ENCODE measurements around the gene SPEG. TPM values are rescaled to one million over a fixed set of nuclear protein-coding genes. Genes with fewer than 3 reads are reported as not detected.

SPEG gene
- total RNA-seq, 3 donors from 2014 or later (not counting 1 experiment from before 2014, with no cell fraction given) = 0.35 to 1.5 (median 1.2) TPM

DNA sequence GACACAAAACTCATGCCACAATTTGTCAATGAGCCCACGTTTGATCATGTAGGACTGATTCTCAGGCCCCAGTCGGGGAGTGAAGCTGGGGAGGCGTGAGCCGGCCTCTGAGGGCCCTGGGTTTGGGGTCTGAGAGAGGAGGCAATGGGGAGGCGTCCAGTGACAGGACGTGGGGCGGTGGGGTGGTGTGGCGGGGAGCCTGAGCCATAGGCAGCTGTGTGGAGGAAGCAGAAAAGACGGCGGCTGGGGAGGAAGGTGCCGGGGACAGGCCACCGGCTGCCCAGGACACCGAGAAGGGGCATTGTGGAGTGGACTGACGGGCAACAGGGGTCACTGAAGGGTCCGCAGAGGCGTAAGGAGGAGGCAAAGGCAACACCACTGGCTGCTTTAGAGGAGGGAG lies 101.8 kb downstream of the SPEG start:
- H3K27ac Mint-ChIP-seq = no peak overlapping the region
- no peak for DNase-seq
- H3K36me3 Mint-ChIP-seq = no peaks in the 10 kb centered on the region
- no peak for ATAC-seq
- H3K4me1 ChIP-seq (ENCODE audit: control insufficient read depth, insufficient read depth, low read length) = peaks cover 6% of the 10 kb centered on the region
- TF ChIP-seq, protein P1, sequence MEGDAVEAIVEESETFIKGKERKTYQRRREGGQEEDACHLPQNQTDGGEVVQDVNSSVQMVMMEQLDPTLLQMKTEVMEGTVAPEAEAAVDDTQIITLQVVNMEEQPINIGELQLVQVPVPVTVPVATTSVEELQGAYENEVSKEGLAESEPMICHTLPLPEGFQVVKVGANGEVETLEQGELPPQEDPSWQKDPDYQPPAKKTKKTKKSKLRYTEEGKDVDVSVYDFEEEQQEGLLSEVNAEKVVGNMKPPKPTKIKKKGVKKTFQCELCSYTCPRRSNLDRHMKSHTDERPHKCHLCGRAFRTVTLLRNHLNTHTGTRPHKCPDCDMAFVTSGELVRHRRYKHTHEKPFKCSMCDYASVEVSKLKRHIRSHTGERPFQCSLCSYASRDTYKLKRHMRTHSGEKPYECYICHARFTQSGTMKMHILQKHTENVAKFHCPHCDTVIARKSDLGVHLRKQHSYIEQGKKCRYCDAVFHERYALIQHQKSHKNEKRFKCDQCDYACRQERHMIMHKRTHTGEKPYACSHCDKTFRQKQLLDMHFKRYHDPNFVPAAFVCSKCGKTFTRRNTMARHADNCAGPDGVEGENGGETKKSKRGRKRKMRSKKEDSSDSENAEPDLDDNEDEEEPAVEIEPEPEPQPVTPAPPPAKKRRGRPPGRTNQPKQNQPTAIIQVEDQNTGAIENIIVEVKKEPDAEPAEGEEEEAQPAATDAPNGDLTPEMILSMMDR (IDR thresholded peaks at IDR 0.05) = no peak
- 83% methylated on average over 16 of the region's 16 CpGs for WGBS (ENCODE audit: insufficient coverage)
- H3K27me3 Mint-ChIP-seq (ENCODE audit: low read depth in 2 of 2) = peaks cover 0 to 10% of the 10 kb centered on the region in 2 donors
- H3K27ac ChIP-seq (ENCODE audit: low read length) = no peak overlapping the region
- intact Hi-C loops (cut with micrococcal nuclease) = no loop called here
- no peaks in the 10 kb centered on the region for H3K27me3 ChIP-seq (ENCODE audit: control insufficient read depth, insufficient read depth, low read length)
- H3K9me3 Mint-ChIP-seq = no peaks in the 10 kb centered on the region
- H3K9me3 ChIP-seq (ENCODE audit: control insufficient read depth, insufficient read depth, low read length) = no peaks in the 10 kb centered on the region
- H3K4me1 Mint-ChIP-seq = peaks cover 4 to 8% of the 10 kb centered on the region in 2 donors
- no peak overlapping the region for H3K4me3 ChIP-seq (ENCODE audit: low read length)
- H3K36me3 ChIP-seq (ENCODE audit: control insufficient read depth, insufficient read depth, low read length) = no peaks in the 10 kb centered on the region
- H3K4me3 Mint-ChIP-seq = no peak overlapping the region

DNA sequence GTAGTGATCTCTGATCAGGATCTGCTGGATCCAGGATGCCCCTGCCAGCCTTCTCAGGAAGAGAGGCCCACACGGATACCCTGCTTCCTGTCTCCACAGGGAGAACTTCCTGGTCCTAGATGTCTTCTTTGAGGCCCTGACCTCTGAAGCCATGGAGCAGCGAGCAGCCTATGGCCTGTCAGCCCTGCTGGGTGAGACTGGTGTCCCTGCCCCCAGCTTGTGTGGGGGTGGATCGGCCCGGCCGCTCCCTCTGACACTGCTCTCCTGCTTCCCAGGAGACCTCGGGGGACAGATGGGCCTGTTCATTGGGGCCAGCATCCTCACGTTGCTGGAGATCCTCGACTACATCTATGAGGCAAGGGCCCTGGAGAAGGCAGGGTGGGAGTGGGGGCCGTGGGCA lies 102.3 kb downstream of the SPEG start:
- DNase-seq (no peak), ATAC-seq (no peak)
- H3K27me3 ChIP-seq (ENCODE audit: control insufficient read depth, insufficient read depth, low read length) = no peaks in the 10 kb centered on the region
- no peaks in the 10 kb centered on the region for H3K9me3 ChIP-seq (ENCODE audit: control insufficient read depth, insufficient read depth, low read length)
- intact Hi-C loops (cut with micrococcal nuclease) = no loop called here
- Mint-ChIP-seq H3K27me3 (ENCODE audit: low read depth in 2 of 2) (peaks cover 0 to 10% of the 10 kb centered on the region in 2 donors), H3K36me3 (no peaks in the 10 kb centered on the region), H3K27ac (no peak overlapping the region), H3K4me3 (no peak overlapping the region), H3K9me3 (no peaks in the 10 kb centered on the region), H3K4me1 (peaks cover 9 to 13% of the 10 kb centered on the region in 2 donors)
- no peaks in the 10 kb centered on the region for H3K36me3 ChIP-seq (ENCODE audit: control insufficient read depth, insufficient read depth, low read length)
- no peak overlapping the region for H3K4me3 ChIP-seq (ENCODE audit: low read length)
- WGBS (ENCODE audit: insufficient coverage) = 79% methylated on average over 9 of the region's 9 CpGs
- H3K27ac ChIP-seq (ENCODE audit: low read length) = no peak overlapping the region
- peaks cover 11% of the 10 kb centered on the region for H3K4me1 ChIP-seq (ENCODE audit: control insufficient read depth, insufficient read depth, low read length)
- TF ChIP-seq, protein P1 (IDR thresholded peaks at IDR 0.05) = no peak

DNA sequence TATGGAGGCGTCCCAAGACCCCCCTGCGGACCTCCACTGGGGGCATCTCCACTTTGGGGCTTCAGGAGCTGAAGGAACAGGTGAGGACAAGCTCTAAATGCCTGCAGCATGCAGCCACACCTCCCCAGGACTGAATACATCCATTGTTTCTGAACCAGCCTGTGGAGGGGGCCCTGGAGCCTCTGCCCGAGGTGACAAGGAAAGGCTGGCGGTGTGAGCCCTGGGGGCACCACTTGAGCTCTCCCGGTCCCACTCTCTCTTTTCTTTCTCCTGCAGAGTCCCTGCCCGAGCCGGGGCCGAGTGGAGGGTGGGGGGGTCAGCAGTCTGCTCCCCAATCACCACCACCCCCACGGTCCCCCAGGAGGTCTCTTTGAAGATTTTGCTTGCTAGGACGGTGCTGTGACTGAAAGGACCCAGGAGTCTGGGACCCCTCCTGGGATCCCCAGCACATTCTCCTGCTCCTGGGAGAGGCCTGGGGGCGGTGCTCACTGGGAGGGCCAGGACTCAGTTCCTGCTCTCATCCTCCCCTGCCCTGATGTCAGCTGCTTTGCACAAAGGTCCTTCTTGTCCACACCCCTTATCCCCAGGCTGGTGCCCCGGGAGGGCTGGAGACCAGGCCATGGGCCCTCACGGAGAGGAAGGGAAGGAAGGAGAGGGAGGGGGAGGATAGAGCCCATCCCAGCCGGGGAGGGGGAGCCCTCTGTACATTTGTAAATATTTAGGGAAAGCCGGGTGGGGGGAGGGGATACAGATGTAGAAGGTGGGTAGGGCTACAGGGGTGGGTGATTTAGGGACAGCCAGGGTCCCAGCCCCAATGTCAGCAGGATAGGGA lies 103.2 kb downstream of the SPEG start:
- TF ChIP-seq, protein P1 (IDR thresholded peaks at IDR 0.05) = no peak
- H3K4me1 Mint-ChIP-seq = peaks cover 18 to 22% of the 10 kb centered on the region in 2 donors
- Histone ChIP-seq H3K27me3 (ENCODE audit: control insufficient read depth, insufficient read depth, low read length) (no peaks in the 10 kb centered on the region), H3K9me3 (ENCODE audit: control insufficient read depth, insufficient read depth, low read length) (no peaks in the 10 kb centered on the region), H3K4me1 (ENCODE audit: control insufficient read depth, insufficient read depth, low read length) (peaks cover 21% of the 10 kb centered on the region), H3K27ac (ENCODE audit: low read length) (no peak overlapping the region), H3K4me3 (ENCODE audit: low read length) (no peak overlapping the region), H3K36me3 (ENCODE audit: control insufficient read depth, insufficient read depth, low read length) (no peaks in the 10 kb centered on the region)
- 77% methylated on average over 13 of the region's 15 CpGs for WGBS (ENCODE audit: insufficient coverage)
- intact Hi-C loops (cut with micrococcal nuclease) = no loop called here
- no peaks in the 10 kb centered on the region for H3K9me3 Mint-ChIP-seq
- no peak overlapping the region for H3K27ac Mint-ChIP-seq
- ATAC-seq (no peak), DNase-seq (no peak)
- peaks cover 0 to 5% of the 10 kb centered on the region in 2 donors for H3K27me3 Mint-ChIP-seq (ENCODE audit: low read depth in 2 of 2)
- no peak overlapping the region for H3K4me3 Mint-ChIP-seq
- no peaks in the 10 kb centered on the region for H3K36me3 Mint-ChIP-seq
